Stimulated activated CD8-positive, alpha-beta memory T cell treated with anti-CD3 and anti-CD28 coated beads, Interleukin-12 subunit alpha, Interleukin-12 subunit beta, amount 100 ng/mL, for 4 hours (primary cell): Measurements from ENCODE around the gene SPAG4.

Experiments
- DNase-seq: peaks from one replicate; pipeline ENCODE4 v3.0.0-alpha.2; 2020; ENCODE audit warnings: low read depth

Gene SPAG4

GRCh38 chr20:35625584-35626385 is 10.2 kb downstream of the SPAG4 start:
- DNase-seq: no peak

DNA sequence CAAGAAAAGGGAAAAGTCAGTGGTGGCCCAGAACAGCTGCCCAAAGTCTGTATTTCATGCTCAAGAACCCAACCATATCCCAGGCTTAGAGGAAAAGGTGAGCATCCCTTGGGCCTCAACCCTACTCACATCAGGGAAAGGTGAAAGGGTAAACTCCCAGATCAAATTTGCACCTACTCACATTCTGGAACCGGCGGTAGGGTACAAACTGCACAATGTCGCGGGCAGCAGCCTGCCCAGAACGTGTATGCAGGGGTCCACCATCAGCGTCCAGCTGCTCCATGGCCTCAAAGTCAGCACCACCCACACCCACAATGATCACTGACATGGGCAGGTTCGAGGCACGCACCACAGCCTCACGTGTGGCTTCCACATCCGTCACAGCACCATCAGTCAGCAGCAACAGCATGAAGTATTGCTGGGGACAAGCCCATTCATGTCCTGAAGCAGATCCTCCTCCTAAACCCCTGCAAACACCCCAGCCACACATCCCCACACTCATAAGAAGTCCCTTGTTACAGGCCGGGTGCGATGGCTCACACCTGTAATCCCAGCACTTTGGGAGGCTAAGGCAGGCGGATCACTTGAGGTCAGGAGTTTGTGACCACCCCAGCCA is 10.9 kb downstream of the SPAG4 start:
- DNase-seq: no peak

GRCh38 chr20:35627121-35627520 is 11.5 kb downstream of the SPAG4 start:
- DNase-seq: no peak

GRCh38 chr20:35629427-35630145 is 14.0 kb downstream of the SPAG4 start:
- no peak for DNase-seq

GRCh38 chr20:35630636-35631035 is 15.0 kb downstream of the SPAG4 start:
- DNase-seq: no peak

DNA sequence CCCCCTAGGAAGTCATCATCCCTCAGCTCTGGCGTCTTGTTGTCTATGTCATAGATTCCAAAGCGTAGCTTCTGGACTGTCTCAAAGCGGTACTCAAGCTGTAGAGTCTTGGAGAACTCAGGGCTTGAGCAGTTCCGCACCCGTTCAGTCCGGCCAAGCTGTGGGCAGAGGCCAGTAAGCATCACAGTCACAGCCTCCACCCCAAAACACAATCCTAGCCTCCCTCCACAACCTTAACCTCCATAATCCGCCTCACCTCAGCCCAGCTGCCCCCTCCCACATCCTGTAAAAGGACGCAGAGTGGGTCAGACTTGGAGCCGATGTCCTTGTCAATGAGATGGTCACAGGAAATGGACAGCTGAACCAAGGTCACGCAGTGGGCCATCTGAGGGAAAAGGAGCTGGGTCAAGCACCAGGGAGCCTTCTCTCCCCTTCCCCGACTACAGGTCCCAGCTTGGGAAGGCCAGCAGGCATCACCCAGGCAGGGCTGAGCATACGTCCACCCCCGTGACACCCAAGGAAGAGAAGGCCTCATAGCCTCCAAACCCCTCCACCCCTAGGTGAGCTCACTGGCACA is 17.0 kb downstream of the SPAG4 start:
- no peak for DNase-seq

DNA sequence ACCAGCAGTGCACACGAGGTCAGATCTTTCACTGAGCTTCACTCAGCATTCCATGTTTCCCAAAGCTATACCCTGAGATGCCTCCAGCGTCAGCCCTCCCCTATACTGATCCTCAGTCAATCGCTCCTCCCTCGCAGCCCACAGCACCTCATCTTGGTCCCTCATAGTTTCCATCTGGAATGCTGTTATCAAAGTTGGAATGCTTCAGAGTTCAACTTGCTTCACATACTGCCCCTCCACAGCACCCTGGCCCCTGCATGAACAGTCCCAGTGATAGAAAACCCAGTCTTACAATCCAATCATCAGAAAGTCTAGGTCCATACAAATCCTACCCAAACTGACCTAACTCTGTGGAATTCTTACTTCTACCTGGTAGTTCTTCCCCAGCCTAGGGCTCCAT is 20.0 kb downstream of the SPAG4 start:
- DNase-seq: no peak

- DNase-seq: no peak
Observed at GRCh38 chr20:35636095-35636494, 20.5 kb downstream of the SPAG4 start.

DNA sequence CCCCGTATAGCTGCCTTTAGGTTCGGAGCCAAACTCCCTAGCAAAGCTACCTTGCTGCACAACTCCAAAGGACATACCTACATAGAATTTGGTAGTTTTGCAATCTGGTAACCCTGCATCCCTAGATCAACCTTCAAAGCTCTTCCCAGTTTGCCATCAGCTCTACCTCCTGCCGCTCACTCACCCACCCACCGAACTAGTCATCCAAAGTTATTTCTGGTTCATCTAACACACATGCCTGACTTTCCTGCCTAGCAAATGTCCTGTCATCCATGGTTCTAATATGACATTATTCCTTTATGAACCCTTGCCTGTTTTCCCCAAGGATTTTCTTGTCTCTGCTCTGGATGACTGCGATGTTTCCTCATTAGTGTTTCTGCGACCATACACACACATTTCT is 21.6 kb downstream of the SPAG4 start:
- DNase-seq: no peak

GRCh38 chr20:35638751-35639150 is 23.1 kb downstream of the SPAG4 start:
- DNase-seq: no peak

DNA sequence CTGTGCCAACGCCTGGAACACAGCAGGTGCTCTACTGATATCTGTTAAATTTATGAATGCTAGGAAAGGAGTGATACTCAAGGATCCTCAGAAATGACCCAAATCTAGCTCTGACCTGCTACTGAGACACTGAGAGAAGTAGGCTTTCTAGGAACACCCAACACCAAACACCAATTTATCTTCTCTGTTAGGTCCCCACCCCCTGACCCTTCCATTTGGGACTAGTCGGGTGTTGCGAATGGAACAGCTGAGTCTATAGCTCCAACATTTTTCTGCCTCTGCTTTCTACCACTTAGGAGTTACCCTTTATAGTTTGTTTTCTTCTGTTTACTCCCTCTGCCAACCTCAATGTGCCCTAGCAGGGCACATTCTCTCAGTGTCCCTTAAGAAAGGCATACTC is 25.1 kb downstream of the SPAG4 start:
- no peak for DNase-seq

GRCh38 chr20:35641743-35642142 is 26.1 kb downstream of the SPAG4 start:
- no peak for DNase-seq

GRCh38 chr20:35643045-35643444 is 27.4 kb downstream of the SPAG4 start:
- DNase-seq: no peak

- no peak for DNase-seq
Observed at GRCh38 chr20:35644806-35645205, 29.2 kb downstream of the SPAG4 start.

GRCh38 chr20:35648836-35649235 is 33.2 kb downstream of the SPAG4 start:
- no peak for DNase-seq

- DNase-seq: no peak
Observed at GRCh38 chr20:35650632-35651031, 35.0 kb downstream of the SPAG4 start.

GRCh38 chr20:35651958-35652357 is 36.3 kb downstream of the SPAG4 start:
- no peak for DNase-seq

- DNase-seq: no peak
Observed at GRCh38 chr20:35652641-35653429, 37.2 kb downstream of the SPAG4 start.

DNA sequence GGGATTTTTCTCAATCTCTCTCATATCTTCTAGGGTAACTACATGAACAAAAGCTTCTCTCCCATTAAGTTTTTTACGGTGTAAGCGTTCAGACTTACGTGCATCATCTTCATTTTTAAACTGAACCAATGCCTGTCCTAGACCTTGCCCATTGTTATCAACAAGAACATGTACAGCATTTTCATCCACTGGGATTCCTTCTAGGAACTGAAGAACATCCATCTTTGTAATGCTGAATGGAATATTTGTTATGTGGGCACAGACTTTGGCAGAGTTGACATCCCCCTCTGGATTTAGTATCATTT is 37.8 kb downstream of the SPAG4 start:
- no peak for DNase-seq

- DNase-seq: no peak
Observed at GRCh38 chr20:35653893-35654292, 38.3 kb downstream of the SPAG4 start.

- DNase-seq: no peak
Observed at GRCh38 chr20:35654415-35654814, 38.8 kb downstream of the SPAG4 start.

- no peak for DNase-seq
Observed at GRCh38 chr20:35657271-35657670, 41.6 kb downstream of the SPAG4 start.
